ENCODE results near the gene TAF11.
A peak's percentile ranks its signal among the peaks of the same experiment; 100 is the strongest.
"Not testable (repeated sequence)": the region's sequence is repeated elsewhere in the genome, so short reads cannot be mapped to it uniquely, and the experiment has no call there.

The TAF11 gene

DNA sequence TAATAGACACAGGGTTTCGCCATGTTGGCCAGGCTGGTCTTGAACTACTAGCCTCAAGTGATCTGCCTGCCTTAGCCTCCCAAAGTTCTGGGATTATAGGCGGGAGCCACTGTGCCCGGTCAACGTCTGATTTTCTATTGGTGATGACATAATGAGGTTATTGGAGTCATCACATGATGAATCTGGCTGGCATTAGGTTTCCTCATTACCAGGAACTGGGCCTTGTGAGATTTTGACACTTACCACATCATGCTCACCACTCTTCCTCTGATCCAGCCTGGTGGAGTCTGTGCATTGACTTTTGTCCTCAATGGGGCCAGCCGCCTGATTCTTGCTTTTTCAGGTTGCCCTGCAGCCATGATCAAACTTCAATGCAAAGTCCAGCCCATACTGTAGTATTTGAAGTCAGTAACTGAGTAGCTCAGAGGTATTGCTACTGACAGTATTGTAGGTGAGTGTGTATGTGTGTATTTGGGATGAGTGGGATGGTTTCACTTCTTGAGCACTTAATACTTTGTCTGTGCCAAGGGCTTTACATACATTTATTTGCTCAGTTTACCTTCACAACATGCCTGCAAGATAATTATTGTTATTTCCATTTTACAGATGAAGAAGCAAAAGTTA is 17.3 kb upstream of the TAF11 start:
- DNase-seq, result no peak

DNA sequence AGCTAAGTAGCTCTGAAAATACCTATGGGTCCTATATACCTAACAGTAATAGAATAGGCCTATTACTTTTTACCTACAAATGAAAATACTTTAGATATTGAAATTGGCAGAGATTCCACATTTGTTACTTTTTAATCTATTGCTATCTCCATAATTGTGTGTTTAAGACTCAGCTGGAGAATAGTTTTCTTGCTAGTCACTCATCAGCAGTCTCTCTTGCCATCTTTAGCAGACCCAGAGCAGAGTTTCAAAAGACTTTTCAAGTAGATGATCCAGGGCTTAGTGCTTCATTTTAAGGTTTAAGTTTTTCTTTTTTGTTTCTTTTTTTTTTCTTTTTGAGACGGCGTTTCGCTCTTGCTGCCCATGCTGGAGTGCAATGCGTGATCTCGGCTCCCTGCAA is 14.1 kb upstream of the TAF11 start:
- DNase-seq, result no peak

DNA sequence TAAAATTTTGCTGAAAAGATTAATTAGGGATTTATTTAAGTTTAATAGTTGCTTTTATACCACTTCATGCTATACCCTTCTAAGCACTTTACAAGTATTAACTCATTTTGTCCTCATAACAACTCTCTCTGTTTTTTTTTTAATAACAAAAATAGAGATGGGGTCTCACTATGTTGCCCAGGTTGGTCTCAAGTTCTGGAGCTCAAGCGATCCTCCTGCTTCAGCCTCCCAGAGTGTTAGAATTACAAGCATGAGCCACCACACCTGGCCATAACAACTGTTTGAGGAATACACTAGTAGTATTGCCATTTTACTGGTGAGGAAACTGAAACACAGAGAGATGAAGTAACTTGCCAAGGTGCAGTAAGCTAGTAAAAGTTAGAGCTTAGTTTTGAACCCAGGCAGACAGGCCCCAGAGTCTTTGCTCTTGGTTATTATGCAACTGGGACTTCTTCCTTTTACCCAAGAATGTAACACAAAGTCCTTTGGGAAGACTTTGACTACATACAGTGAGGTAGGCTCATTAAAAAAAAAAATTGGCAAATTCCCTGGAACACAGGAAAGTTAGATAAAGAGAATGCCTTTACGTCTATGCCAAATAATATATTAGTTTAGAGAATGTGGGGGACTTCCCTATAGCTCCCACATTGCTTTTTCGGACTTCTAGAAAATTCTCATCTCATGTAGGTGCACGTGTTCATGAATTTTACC is 12.6 kb upstream of the TAF11 start:
- DNase-seq, result no peak

DNA sequence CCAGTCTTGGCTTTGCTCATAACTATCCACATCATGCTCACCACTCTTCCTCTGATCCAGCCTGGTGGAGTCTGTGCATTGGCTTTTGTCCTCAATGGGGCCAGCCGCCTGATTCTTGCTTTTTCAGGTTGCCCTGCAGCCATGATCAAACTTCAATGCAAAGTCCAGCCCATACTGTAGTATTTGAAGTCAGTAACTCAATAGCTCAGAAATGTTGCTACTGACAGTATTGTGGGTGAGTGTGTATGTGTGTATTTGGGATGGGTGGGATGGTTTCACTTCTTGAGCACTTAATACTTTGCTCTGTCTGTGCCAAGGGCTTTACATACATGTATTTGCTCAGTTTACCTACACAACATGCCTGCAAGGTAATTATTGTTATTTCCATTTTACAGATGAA is 11.9 kb upstream of the TAF11 start:
- not testable (repeated sequence) for DNase-seq

DNA sequence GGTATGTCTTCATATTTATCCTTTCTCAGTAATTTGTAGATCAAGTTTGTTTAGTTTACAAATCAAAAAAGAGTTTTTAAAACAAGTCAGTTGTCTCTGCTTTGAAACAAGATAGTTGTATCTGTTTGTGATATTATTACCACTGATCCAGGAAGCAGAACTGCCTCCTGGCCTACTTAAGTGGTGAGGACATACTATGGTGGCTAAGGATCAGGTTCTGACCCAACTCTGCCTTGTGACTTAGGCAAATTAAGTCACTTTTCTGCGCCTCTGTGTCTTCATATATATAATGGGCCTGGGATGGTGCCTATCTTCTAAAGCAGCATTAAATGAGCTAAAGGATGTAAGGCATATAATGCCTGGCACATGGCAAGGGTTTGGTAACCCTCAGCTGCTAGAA is 9.9 kb upstream of the TAF11 start:
- no peak for DNase-seq

DNA sequence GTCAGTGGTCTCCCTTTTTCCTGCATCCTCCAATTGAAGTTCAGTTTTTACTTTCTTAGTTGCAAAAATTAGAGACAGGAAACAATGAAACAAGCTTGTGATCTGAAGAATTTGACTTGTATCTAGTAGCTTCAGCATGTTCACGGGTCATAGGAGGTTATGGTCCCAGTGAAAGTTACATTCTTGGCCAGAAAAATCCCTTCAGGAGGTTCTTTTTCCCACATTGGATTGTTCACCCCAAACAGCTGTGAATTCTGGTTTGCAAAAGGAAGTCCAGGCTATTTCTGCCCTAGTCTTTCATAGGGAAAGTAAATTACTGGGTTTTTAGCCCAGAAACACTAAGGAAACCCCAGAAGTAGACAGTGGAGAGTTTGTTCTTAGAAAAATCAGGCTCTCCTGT is 9.3 kb upstream of the TAF11 start:
- DNase-seq, result no peak

DNA sequence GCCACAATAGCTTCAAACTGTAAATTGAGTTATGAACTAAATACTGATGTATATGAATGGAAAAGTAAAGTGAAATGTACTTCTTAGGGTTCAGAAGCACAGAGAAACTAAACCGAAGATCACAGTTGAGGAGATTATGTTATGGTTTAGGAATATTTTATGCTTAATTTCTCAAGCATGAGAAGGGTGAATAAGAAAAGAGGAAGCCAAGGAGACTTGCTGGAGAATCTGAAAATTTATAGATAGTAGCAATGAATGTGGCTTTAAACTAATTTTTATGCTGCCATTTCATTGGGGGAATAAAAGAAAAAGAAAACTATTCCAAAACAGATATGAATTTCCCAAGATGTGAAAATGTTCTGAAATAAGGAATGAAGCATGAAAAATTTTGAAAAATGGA is 6.9 kb upstream of the TAF11 start:
- no peak for DNase-seq

DNA sequence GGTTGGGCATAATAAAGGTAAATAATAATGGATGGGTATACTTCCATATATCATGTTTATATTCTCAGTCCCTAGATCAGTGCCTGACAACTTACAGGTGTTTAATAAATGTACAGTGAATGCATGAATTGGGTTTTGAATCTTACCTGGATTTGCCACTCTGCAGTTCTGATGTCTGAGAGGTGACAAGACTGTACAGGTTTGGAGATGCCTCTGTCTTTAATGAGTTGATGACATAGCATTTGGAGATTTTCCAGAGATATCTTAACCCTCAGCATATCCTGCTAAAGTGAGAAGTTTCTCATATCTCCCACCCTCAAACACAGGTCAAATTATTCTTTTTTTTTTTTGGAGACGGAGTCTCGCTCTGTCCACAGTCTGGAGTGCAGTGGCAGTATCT is 3.5 kb upstream of the TAF11 start:
- no peak for DNase-seq

DNA sequence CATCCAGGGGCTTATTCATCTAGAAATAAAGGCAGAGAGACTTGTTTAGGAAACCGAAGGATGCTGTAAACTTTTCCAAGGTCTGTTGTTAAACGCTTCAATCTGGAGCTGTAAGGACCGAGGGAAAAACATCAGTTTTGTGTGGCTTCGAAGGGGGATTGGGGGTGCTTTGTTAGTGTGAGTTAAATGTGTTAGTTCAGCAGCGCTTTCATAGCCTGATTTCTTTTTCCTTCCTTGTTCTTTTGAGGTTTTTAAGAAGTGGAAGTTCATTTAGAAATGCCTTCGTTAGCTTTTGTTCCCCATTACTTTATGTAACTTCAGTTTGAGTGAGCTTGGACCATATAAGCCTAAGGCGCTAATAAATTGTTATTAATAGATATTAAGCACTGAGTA is 2.7 kb upstream of the TAF11 start:
- DNase-seq, result peak in 1 of 14 donors; percentile 2

DNA sequence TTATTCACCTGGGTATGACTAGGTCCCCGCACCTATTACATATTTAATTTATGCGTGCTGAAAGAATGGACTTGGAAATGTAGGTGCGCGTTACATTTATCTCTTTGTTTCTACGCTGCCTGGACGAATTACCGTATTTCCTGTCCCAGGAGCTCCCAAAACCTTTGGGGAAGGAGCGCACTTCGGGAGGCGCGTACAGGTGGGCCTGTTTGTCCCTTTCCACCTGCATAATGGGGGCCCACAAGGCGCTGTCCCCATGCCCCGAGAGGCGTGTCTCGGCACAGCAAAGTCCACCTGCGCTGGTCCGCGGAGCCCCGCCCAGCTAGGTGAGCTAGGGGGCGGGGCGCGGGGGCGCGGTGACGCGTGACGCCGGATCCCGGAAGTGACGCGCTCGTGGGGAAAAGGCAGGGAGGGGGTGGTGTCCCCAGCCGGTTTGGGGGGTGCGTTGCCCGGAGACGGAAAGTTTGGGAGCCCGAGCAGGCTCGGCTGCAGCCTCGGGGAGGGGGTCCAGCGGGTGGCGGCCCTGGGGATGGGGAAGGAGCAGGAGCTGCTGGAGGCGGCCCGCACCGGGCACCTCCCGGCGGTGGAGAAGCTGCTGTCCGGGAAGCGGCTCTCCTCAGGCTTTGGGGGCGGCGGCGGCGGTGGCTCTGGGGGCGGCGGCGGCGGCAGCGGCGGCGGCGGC is 1.2 kb upstream of the TAF11 start, which contains the start of gene ANKS1A:
Gene ANKS1A (plus strand): TSS at position 382 of the 682 bp plus-strand sequence. CDS start 148 bp downstream, at position 530.
- peak; percentile 25 to 89 (median 72) for DNase-seq

DNA sequence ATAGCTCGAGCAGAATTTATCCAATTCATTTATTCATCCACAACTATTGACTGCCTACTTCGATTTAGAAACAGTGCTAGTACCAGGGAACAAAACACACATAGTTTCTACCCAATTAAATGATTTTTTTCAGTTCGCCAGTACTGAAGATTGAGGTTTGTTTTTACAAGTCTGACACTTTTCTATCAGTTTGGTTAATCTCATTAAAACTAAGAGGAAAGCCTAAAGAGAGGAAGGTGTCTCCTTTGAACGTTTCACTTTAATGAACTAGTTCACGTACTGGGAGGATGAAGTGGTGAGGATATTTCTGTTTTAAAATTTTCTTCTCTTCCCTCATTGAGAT is 643 bp upstream of the TAF11 start:
- DNase-seq, result no peak

DNA sequence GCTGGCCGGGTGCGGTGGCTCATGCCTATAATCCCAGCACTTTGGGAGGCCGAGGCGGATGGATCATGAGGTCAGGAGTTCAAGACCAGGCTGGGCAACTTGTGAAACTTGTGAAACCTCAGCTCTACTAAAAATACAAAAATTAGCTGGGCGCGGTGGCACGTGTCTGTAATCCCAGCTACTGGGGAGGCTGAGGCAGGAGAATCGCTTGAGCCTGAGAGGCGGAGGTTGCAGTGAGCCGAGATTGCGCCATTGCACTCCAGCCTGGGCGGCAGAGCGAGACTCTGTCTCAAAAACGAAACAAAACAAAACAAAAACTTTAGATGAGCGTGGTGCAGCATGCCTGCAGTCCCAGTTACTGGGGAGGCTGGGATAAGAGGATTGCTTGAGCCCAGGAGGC is 2.0 kb downstream of the TAF11 start:
- not testable (repeated sequence) for DNase-seq

DNA sequence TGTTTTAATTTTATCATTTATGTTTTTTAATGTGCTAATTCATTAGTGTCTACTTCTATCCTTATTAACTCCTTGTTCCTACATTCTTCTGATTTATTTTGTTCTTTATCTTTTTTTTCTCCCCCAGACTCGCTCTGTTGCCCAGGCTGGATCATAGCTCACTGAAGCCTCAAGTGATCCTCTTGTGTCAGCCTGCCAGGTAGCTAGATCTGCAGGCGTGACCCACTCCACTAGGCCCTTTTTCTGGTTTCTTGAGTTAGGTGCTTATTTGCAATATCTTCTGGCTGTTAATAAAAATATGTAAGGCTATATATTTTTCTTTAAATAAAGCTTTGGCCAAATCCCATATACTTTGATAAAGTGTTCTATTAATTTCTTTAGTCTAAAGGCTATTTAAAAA is 2.8 kb downstream of the TAF11 start:
- DNase-seq, result no peak

DNA sequence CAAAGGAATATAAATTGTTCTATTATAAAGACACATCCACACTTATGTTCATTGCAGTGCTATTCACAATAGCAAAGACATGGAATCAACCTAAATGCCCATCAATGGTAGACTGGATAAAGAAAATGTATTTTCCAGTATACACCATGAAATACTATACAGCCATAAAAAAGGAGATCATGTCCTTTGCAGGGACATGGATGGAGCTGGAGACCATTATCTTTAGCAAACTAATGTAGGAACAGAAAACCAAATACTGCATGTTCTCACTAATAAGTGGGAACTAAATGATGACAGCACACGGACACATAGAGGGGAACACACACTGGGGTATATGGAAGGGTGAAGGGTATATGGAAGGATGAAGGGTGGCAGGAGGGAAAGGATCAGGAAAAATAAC is 3.8 kb downstream of the TAF11 start:
- not testable (repeated sequence) for DNase-seq

DNA sequence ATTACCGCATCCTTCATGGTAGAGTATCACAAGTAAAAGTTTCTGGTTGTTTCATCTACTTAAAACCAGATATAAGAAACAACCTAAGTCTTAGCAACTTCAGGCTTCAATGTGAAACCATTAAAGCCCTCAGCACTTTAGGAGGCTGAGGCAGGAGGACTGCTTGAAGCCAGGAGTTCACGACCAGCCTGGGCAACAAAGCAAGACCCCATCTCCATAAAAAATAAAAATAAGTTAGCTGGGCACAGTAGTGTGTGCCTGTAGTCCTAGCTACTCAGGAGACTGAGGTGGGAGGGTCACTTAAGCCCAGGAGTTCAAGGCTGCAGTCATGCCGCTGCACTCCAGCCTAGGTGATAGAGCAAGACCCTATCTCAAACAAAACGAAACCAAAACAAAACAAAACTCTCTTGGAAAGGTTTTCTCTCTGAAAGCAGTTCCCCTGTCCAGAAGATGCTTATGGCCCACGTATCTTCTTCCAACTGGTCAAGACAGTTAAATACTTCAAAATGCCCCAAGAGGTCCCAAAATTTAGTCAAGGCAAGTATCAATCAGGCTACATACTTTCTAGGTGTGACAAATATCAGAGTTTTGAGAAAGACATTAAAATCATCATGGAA is 9.9 kb downstream of the TAF11 start:
- no peak for DNase-seq

DNA sequence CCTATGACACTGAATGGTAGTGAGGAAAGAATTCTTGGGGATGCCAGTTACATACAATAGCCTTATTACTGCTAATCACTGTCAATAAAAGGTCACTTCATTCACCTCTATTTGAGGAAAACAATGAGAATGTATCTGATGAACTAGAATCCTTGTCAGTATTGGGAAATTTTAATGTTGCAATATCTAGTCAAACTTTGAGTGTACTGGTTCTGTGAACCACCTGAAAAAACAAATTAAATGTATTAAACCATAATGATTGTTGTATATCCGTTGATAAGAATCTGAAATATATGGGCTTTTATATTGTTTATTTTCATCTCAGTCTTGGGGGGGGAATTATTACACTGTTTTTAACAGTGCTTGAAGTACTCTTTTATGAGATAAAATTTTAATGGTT is 10.6 kb downstream of the TAF11 start:
- no peak for DNase-seq

DNA sequence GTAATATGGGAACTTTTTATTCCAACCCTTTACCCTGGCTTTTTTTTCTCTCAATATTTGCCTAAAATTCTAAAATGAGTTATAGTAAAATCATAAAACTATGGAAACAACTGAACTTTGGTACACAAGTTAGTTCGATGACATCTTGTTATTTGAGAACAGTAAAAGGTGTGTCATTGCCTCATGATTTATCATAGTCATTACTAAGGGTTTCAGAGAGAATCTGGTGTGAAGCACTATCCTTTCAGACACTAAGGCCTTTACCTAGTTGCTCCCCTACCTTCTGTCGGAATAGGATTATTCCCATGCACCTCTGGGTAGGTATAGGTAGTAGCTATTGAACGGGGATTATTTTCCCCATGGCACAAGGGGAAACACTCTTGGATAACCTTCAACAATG is 11.4 kb downstream of the TAF11 start:
- no peak for DNase-seq

DNA sequence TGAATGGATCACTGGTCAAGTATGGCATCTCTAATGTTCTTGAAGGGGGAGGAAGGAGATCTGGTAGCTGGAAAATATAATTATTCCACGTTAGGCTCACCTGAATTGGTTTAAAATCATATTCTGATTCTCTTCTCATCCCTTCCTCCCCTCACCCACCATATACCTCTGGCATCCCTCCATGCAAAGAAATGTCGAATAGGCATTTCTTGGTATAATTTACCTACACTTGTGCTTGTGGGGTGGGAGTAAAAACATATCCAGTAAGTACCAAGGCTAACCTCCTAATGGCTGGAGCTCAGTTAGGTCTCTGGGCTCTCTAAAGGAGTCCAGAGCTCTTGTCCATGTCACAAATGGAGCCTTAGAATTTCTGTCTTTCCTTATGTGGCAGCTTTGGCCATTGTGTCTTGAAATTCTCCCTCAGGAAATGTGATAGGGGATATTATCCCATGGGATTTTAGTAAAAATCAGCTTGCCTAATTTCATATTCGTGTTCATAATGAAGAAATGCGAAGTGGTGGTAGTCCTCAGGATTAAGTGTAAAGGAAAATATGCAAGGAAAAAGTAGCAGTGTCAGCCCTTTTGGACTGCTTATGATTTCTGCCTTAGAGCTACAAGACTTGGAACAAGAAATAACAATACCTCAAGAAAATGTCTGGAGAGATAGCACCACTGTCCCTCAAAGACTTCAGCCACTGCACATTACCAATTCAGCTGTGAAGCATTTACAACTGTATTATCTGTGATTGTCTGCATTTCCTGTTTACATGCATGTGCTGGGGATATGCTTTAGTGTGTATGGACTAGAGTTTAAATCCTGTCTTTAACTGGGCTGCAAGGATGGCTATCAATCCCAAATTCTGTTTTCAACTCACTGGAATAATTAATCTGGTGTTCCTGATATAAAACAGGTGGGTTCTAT is 12.3 kb downstream of the TAF11 start:
- DNase-seq, result no peak

DNA sequence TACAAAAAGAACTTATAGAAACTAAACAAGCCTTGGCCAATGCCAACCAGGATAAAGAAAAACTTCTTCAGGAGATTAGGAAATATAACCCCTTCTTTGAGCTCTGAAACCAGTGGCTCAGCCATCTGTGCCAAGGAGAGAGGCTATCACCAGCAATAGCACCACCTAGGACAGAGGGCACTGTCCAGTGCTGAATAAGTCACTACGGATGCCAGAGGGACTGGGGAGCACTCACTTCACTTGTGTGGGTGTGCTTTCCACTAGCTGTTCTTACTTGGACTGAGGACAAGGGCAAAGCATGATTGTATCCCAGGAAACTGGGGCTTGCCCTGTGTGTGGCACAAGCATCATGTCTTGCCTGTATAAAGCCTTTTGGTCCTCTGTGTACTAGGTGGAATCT is 15.5 kb downstream of the TAF11 start:
- DNase-seq, result no peak

DNA sequence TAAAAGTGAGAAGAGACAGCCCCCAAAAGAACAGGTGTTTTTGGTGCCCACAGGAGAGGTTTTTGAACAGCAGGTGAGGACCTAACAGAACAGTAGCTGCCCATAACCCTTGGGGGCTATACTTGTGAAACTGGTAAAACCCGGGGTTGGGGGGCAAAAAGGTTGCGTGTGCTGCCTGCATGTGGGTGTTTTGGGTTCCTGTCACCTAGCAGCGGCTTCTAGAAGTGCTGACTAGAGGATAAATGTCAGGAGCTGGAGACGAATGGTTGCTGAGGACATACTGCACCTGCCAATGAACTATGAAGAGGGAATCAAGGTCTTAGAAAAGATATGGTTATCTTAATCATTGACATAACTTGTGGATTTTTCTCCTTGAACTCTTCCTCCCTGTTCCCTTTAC is 16.0 kb downstream of the TAF11 start:
- no peak for DNase-seq

DNA sequence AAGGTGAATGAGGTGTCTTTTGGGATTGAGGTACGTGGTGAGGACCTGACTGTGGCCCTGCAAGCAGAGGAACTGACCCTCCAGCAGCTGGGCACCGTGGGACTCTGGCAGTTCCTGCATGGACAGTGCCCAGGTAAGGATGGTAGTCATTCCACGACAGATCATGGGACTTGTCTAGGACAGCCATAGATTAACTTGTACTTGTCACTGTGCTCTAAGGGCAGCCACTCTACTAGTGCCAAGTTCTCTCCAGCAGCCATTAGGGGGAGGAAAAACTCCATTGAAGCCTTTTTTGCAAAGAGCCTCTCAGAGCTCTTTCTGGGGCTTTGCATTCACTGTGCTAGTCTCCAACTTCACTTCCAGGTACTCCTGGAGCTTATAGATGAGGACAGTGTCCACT is 20.4 kb downstream of the TAF11 start:
- no peak for DNase-seq

DNA sequence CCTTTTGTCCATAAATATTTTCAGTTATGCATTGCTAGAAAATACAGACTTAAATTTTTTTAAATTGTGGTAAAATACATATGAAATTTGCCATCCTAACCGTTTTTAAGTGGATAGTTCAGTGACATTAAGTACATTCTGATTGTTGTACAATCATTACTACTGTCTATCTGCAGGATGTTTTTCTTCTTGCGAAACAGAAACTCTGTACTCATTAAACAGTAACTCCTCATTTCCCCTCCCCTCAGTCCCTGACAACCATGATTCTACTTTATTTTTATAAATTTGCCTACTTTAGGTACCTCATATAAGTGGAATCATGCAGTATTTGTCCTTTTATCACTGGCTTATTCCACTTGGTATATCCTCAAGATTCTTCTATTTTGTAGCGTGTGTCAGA is 21.3 kb downstream of the TAF11 start:
- DNase-seq, result no peak

DNA sequence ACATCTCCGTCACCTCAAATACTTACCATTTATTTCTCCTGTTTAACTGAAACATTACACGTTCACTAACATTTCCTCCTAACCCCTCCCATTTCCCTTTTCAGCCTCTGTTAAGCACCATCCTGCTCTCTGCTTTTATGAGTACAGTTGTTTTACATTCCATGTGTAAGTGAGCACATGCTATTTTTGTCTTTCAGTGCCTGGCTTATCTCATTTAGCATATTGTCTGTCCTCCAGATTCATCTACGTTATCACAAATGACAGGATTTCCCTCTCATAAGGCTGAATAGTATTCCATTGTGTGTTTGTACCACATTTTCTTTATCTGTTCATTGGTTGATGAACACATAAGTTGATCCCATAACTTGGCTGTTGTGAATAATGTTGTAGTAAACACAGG is 22.7 kb downstream of the TAF11 start:
- DNase-seq, result no peak
